ENCODE data around the gene BLNK. TPM values are rescaled to one million over a fixed set of nuclear protein-coding genes. Genes with fewer than 3 reads are reported as not detected.

The BLNK gene
- total RNA-seq, 1 donor from 2014 or later = 267 TPM

GRCh38 chr10:96230527-96230926 is 40.8 kb downstream of the BLNK start:
- Mint-ChIP-seq H3K27me3 (no peaks in the 10 kb centered on the region), H3K4me3 (peak overlapping the region; percentile 60), H3K4me1 (peaks cover 59% of the 10 kb centered on the region), H3K36me3 (ENCODE audit: low read depth) (peaks cover 91% of the 10 kb centered on the region), H3K9me3 (no peaks in the 10 kb centered on the region), H3K27ac (peak overlapping the region; percentile 76)
- CTCF ChIA-PET = interaction anchor here (1.0 to 8.7 kb wide), 25 partner anchors 9 to 214 kb away, joined by 3 to 612 read pairs (median 14); partner anchors contain the start of genes BLNK and DNTT
- POLR2A ChIA-PET = interaction anchor here (0.9 to 6.6 kb wide), 12 partner anchors 14 to 100 kb away, joined by 3 to 169 read pairs (median 7); partner anchors contain the start of genes BLNK and ZNF518A
- no peak for TF ChIP-seq CTCF (IDR thresholded peaks at IDR 0.05)
- peak; percentile 44 for DNase-seq
- ATAC-seq (ENCODE audit: low read depth) = peak; percentile 76
- intact Hi-C loops (cut with micrococcal nuclease) = loop anchor here (1.0 kb wide), 2 partner anchors 14 to 41 kb away; partner anchors contain the start of gene BLNK

- CTCF ChIA-PET = interaction anchor here (0.6 to 8.7 kb wide), 43 partner anchors 8 to 213 kb away, joined by 3 to 612 read pairs (median 6); partner anchors contain the start of genes BLNK and DNTT
These were observed 41.8 kb downstream of the BLNK start for GRCh38 chr10:96229568-96230030.

GRCh38 chr10:96228408-96228994 is 42.9 kb downstream of the BLNK start:
- H3K4me1 Mint-ChIP-seq = peaks cover 42% of the 10 kb centered on the region
- CTCF ChIA-PET = interaction anchor here (1.0 to 8.7 kb wide), 17 partner anchors 11 to 212 kb away, joined by 3 to 612 read pairs (median 14); partner anchors contain the start of genes BLNK and DNTT
- POLR2A ChIA-PET = interaction anchor here (1.5 to 6.6 kb wide), 7 partner anchors 10 to 64 kb away, joined by 6 to 169 read pairs (median 33); partner anchors contain the start of gene BLNK
- DNase-seq (no peak), ATAC-seq (ENCODE audit: low read depth) (no peak)
- H3K36me3 Mint-ChIP-seq (ENCODE audit: low read depth) = peaks cover 92% of the 10 kb centered on the region
- TF ChIP-seq CTCF (IDR thresholded peaks at IDR 0.05) = no peak
- H3K4me3 Mint-ChIP-seq = no peak overlapping the region
- intact Hi-C loops (cut with micrococcal nuclease) = no loop called here
- peak overlapping the region; percentile 76 for H3K27ac Mint-ChIP-seq
- no peaks in the 10 kb centered on the region for H3K27me3 Mint-ChIP-seq
- no peaks in the 10 kb centered on the region for H3K9me3 Mint-ChIP-seq

More at GRCh38 chr10:96229568-96230030, 41.8 kb downstream of the BLNK start:
- peak overlapping the region; percentile 76 for H3K27ac Mint-ChIP-seq
- intact Hi-C loops (cut with micrococcal nuclease) = loop anchor here (1.0 kb wide), 5 partner anchors 15 to 212 kb away; partner anchors contain the start of gene BLNK
- ATAC-seq (ENCODE audit: low read depth) (peak; percentile 63), DNase-seq (peak; percentile 71)
- no peak for TF ChIP-seq CTCF (IDR thresholded peaks at IDR 0.05)
- peaks cover 90% of the 10 kb centered on the region for H3K36me3 Mint-ChIP-seq (ENCODE audit: low read depth)
- no peaks in the 10 kb centered on the region for H3K27me3 Mint-ChIP-seq
- peak overlapping the region; percentile 36 for H3K4me3 Mint-ChIP-seq
- H3K4me1 Mint-ChIP-seq = peaks cover 50% of the 10 kb centered on the region
- POLR2A ChIA-PET = interaction anchor here (0.6 to 6.6 kb wide), 21 partner anchors 9 to 536 kb away, joined by 3 to 169 read pairs (median 6); partner anchors contain the start of genes BLNK and TCTN3
- H3K9me3 Mint-ChIP-seq = no peaks in the 10 kb centered on the region

- ChIA-PET CTCF (interaction anchor here (0.6 to 8.7 kb wide), 2 partner anchors 68 to 210 kb away, joined by 3 to 612 read pairs; no protein-coding TSS in a partner anchor), POLR2A (interaction anchor here (0.7 to 6.6 kb wide), 2 partner anchors 66 to 193 kb away, joined by 3 to 169 read pairs; no protein-coding TSS in a partner anchor)
- Mint-ChIP-seq H3K4me1 (peaks cover 36% of the 10 kb centered on the region), H3K27me3 (no peaks in the 10 kb centered on the region), H3K9me3 (no peaks in the 10 kb centered on the region), H3K4me3 (no peak overlapping the region), H3K27ac (no peak overlapping the region), H3K36me3 (ENCODE audit: low read depth) (peaks cover 92% of the 10 kb centered on the region)
- no peak for TF ChIP-seq CTCF (IDR thresholded peaks at IDR 0.05)
- intact Hi-C loops (cut with micrococcal nuclease) = no loop called here
- no peak for ATAC-seq (ENCODE audit: low read depth)
- DNase-seq = no peak
These were observed 44.2 kb downstream of the BLNK start for GRCh38 chr10:96227206-96227605.

- no peak for ATAC-seq (ENCODE audit: low read depth)
- no peaks in the 10 kb centered on the region for H3K9me3 Mint-ChIP-seq
- peaks cover 92% of the 10 kb centered on the region for H3K36me3 Mint-ChIP-seq (ENCODE audit: low read depth)
- ChIA-PET CTCF (interaction anchor here (8.7 kb wide), 1 partner anchor 70 kb away, joined by 612 read pairs; no protein-coding TSS in a partner anchor), POLR2A (no interaction called here)
- DNase-seq = no peak
- H3K27me3 Mint-ChIP-seq = no peaks in the 10 kb centered on the region
- intact Hi-C loops (cut with micrococcal nuclease) = no loop called here
- no peak for TF ChIP-seq CTCF (IDR thresholded peaks at IDR 0.05)
- H3K4me1 Mint-ChIP-seq = peaks cover 17% of the 10 kb centered on the region
- H3K27ac Mint-ChIP-seq = no peak overlapping the region
- H3K4me3 Mint-ChIP-seq = no peak overlapping the region
These were observed 46.2 kb downstream of the BLNK start for GRCh38 chr10:96225119-96225518.
